GDM1 (cell line): ENCODE results near the gene FCRL5.

Source experiments
- DNase-seq: peaks from one replicate; lab custom pipeline; 2025; lab: John Stamatoyannopoulos, UW

The FCRL5 gene

GRCh38 chr1:157523774-157524493 lies 28.4 kb downstream of the FCRL5 start:
- DNase-seq: no peak

GRCh38 chr1:157521056-157521455 lies 31.3 kb downstream of the FCRL5 start:
- no peak for DNase-seq

DNA sequence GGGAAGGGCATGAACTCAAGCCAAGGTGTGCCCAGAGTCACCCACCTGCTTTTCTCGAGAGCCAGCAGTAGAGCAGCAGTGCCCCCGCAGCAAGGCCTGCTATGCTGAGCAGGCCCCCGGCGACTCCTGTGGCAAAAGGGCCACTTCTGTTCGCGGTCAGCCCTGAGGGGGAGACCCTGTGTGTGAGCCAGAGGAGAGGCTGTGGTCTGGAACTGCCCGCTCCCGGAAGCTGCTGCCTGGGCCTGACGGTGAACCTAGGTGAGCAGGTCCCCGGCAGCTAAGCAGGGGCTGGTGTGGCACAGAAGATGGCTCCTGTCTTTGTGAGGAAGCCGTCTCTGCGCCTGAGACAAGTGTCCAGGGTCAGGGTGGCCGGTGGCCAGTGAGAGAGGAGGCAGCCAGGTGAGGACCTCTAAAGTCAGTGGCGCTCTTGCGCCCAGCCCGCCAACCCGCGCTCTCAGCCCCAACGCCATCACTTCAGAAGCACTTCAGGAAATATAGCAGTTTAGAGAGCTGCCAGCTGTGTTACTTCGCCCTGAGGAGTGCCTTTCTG lies 31.9 kb downstream of the FCRL5 start:
- DNase-seq: no peak

DNA sequence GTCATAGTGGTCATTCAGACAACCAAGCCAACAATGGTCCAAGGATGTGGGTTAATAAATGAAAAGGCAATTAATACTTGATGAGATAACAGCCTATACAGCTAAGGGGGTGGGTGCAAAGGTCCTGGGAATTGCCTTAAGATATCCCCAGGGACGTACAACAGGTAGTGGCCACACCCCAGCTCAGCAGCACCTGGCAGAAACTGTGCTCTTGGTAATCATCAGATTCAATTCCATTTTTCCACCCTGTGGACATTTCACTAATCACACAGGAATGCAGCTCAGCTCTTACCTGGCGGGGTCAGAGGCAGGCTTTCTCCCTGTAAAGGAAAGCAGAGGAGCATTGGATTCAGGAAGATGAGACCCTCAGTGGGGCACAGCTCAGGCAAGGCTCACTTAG lies 32.9 kb downstream of the FCRL5 start:
- DNase-seq: no peak

- DNase-seq: no peak
Observed at GRCh38 chr1:157517016-157517415, 35.3 kb downstream of the FCRL5 start.

- no peak for DNase-seq
Observed at GRCh38 chr1:157515709-157516108, 36.6 kb downstream of the FCRL5 start.

GRCh38 chr1:157515141-157515540 lies 37.2 kb downstream of the FCRL5 start:
- no peak for DNase-seq

GRCh38 chr1:157512036-157512969 lies 40.0 kb downstream of the FCRL5 start:
- DNase-seq: no peak

DNA sequence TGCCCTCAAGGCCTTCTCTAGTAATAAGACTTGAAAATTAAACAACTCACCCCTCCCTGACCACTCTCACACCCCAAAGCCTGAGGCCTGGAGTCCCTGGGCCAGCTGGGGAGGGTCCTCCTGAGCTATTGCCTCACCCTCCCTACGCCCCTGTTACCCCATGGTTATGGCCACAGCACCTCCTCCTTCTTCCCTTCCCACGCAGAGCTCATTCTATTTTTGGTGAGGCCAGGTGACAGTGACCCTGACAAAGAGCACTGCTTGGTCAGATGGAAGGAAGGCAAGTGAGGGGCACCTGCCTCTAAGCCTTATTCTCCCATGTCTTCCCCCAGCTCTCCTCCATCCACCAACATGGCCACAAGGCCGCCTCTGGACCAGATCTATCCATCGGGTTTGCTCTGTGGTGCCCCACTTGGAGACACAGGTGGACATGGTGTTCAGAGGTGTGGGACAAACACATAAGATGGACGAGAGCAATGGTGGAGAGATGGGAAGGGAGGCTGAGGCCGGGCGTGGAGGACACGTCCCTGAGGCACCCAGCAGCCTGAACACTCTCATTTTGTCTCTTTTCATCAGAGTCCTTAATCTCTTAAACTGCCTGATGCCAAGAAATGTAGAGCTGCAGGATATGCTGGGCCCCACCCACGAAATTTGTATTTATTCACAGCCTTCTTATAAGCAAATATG lies 42.6 kb downstream of the FCRL5 start:
- DNase-seq: no peak

- DNase-seq: peak; percentile 58
Observed at GRCh38 chr1:157505481-157506272, 46.6 kb downstream of the FCRL5 start.

- DNase-seq: no peak
Observed at GRCh38 chr1:157504646-157505045, 47.7 kb downstream of the FCRL5 start.

DNA sequence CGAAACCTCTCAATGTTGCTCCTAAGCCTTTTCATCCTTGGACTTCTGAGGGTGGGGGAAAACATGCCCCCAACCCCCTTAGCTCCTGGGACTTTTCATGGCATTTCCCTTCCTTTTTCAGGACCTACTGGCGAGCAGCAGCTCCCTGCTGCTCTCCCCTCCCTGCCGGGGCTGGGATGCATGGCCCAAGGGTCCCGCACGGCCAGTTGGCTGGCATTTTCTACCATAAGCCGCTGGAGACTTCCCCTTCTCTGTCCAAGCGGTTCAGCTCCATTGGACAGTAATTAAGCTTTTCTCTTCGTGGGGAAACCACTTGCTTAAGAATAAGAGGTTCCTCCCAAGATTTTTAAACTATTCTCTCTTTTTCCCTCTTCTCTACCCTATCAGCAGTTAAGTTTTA lies 52.8 kb downstream of the FCRL5 start:
- DNase-seq: no peak

DNA sequence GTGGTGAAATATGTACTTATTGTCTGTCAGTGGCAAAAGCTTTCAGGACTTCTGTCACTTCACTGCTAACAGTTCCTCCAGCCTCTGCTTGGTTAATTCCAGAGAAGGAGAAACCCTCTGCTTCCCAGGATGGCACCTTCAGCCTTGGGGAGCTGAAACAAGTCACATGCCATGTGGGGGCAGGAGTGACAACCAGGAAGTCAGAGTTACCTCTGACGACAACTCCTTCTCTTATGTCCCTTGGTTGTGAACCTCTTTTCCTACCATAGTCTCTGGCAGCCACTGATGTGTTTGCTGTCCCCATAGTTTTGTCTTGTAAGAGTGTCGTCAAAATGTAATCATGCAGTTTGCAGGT lies 53.6 kb downstream of the FCRL5 start:
- no peak for DNase-seq

GRCh38 chr1:157497987-157498735 lies 54.2 kb downstream of the FCRL5 start:
- DNase-seq: no peak

DNA sequence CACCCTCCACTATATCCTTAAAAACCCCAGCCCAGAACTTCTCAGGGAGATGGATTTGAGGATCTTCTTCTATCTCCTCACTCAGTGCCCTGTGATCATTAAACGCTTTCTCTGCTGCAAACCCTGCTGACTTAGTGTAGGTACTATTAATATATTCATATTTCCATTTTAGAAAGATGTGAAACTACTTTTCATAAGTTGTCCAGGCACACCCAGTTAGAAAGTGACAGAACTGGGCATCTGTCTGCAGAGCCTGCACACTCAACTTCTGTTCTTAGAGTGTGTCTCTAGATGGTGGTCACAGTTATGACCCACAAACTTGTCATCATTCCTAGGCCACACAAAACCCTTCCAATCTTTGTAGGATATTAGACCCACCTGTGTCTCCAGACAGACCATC lies 55.0 kb downstream of the FCRL5 start:
- no peak for DNase-seq

- DNase-seq: peak; percentile 47
Observed at GRCh38 chr1:157496121-157496526, 56.2 kb downstream of the FCRL5 start.

GRCh38 chr1:157495285-157495684 lies 57.0 kb downstream of the FCRL5 start:
- DNase-seq: no peak

DNA sequence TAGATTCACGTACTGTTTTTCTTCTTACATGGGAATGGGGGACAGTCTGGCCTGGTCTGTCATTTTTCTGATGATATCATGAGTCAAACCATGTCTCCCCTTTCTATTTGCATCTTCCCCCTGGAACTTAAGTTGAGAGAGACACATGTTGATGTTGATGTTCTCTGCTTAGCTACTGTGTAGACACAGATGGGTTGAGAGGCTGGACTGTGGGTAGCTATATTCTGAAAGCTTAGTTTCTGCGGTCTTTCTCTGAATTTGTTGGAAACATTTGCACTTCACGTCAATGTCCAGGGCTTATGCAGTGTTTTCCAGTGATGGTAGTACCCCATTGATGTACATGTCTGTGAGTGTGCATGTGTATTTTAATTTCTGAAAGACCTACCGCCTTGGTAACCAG lies 58.2 kb downstream of the FCRL5 start:
- no peak for DNase-seq

- peak; percentile 27 for DNase-seq
Observed at GRCh38 chr1:157490467-157491165, 61.7 kb downstream of the FCRL5 start.

- no peak for DNase-seq
Observed at GRCh38 chr1:157488156-157488555, 64.2 kb downstream of the FCRL5 start.
